Activated CD4-positive, alpha-beta T cell treated with anti-CD3 and anti-CD28 coated beads for 36 hours (primary cell): ENCODE measurements around the gene NUP93. TPM values are rescaled to one million over a fixed set of nuclear protein-coding genes. Genes with fewer than 3 reads are reported as not detected.
"Not testable (repeated sequence)": the region's sequence is repeated elsewhere in the genome, so short reads cannot be mapped to it uniquely, and the experiment has no call there.

Source experiments
- ATAC-seq: fragments of 200-7000 bp; cut with Tn5 transposase; one replicate; pipeline ENCODE4 v1.10.0; 2021; ENCODE audit warnings: mild to moderate bottlenecking, moderate library complexity
- CTCF ChIA-PET: fragments of 350-600 bp; sonication (Branson Sonifier 250); formaldehyde crosslinking; loops from one replicate; lab custom pipeline; 2021; ENCODE audit warnings: antibody characterized with exemption; lab: Charles Lee
- POLR2A ChIA-PET: fragments of 350-600 bp; sonication (Branson Sonifier 250); formaldehyde crosslinking; loops from one replicate; lab custom pipeline; 2021; ENCODE audit warnings: antibody characterized with exemption, inconsistent platforms; lab: Charles Lee
- DNase-seq: peaks from one replicate; pipeline ENCODE4 v3.0.0-alpha.2; 2020
- H3K27ac Mint-ChIP-seq: one replicate; pipeline ENCODE4 v1.8.0; 2021; ENCODE audit warnings: mixed read lengths
- H3K27me3 Mint-ChIP-seq: one replicate; pipeline ENCODE4 v1.8.0; 2021; ENCODE audit warnings: mixed read lengths
- H3K36me3 Mint-ChIP-seq: one replicate; pipeline ENCODE4 v1.8.0; 2021; ENCODE audit warnings: low read depth, mixed read lengths
- H3K4me1 Mint-ChIP-seq: one replicate; pipeline ENCODE4 v1.8.0; 2021; ENCODE audit warnings: mixed read lengths
- H3K4me3 Mint-ChIP-seq: one replicate; pipeline ENCODE4 v1.8.0; 2021; ENCODE audit warnings: mild to moderate bottlenecking, moderate library complexity, mixed read lengths
- H3K9me3 Mint-ChIP-seq: one replicate; pipeline ENCODE4 v1.8.0; 2021; ENCODE audit warnings: low read depth, mixed read lengths
- intact Hi-C, 2 experiments: fragments of 100-400 bp; cut with DNase I in 1 of 2; cut with micrococcal nuclease in 1 of 2; formaldehyde crosslinking; loops; one replicate each; pipeline versions ENCODE4 v1.14.2 to v1.15.1; 2022 to 2024; cut with DNase I, micrococcal nuclease
- total RNA-seq, 2 experiments: library from RNA; stranded (reverse); gene quantifications; one replicate each; pipeline ENCODE4 v1.2.3, GENCODE V29; 2021

The NUP93 gene
- total RNA-seq, 2 experiments from 2014 or later = 131 to 154 TPM

GRCh38 chr16:56880176-56880575 is 150.2 kb downstream of the NUP93 start:
- Mint-ChIP-seq H3K27me3 (no peaks in the 10 kb centered on the region), H3K27ac (no peak overlapping the region), H3K9me3 (no peaks in the 10 kb centered on the region), H3K4me3 (no peak overlapping the region), H3K4me1 (no peaks in the 10 kb centered on the region), H3K36me3 (no peaks in the 10 kb centered on the region)
- ChIA-PET CTCF (interaction anchor here (0.6 kb wide), 1 partner anchor 205 kb away, joined by 3 read pairs; no protein-coding TSS in a partner anchor), POLR2A (no interaction called here)
- DNase-seq = no peak
- no peak for ATAC-seq
- intact Hi-C loops = no loop called here

GRCh38 chr16:56880685-56881084 is 150.8 kb downstream of the NUP93 start:
- DNase-seq (no peak), ATAC-seq (no peak)
- intact Hi-C loops = no loop called here
- no peaks in the 10 kb centered on the region for H3K36me3 Mint-ChIP-seq
- no peak overlapping the region for H3K4me3 Mint-ChIP-seq
- CTCF ChIA-PET = no interaction called here
- H3K27me3 Mint-ChIP-seq = no peaks in the 10 kb centered on the region
- no peak overlapping the region for H3K27ac Mint-ChIP-seq
- H3K9me3 Mint-ChIP-seq = no peaks in the 10 kb centered on the region
- POLR2A ChIA-PET = no interaction called here
- no peaks in the 10 kb centered on the region for H3K4me1 Mint-ChIP-seq

- CTCF ChIA-PET = interaction anchor here (0.6 kb wide), 2 partner anchors 21 to 93 kb away, joined by 3 read pairs; no protein-coding TSS in a partner anchor
- intact Hi-C loops = no loop called here
These were observed 152.3 kb downstream of the NUP93 start for GRCh38 chr16:56882077-56882800.

GRCh38 chr16:56883586-56883985 is 153.7 kb downstream of the NUP93 start:
- ChIA-PET POLR2A (no interaction called here), CTCF (no interaction called here)
- Mint-ChIP-seq H3K27me3 (no peaks in the 10 kb centered on the region), H3K4me1 (no peaks in the 10 kb centered on the region), H3K9me3 (no peaks in the 10 kb centered on the region), H3K36me3 (no peaks in the 10 kb centered on the region), H3K27ac (no peak overlapping the region), H3K4me3 (no peak overlapping the region)
- DNase-seq (no peak), ATAC-seq (no peak)
- intact Hi-C loops = no loop called here

More at GRCh38 chr16:56882077-56882800, 152.3 kb downstream of the NUP93 start:
- H3K4me3 Mint-ChIP-seq = no peak overlapping the region
- H3K36me3 Mint-ChIP-seq = no peaks in the 10 kb centered on the region
- no peak overlapping the region for H3K27ac Mint-ChIP-seq
- POLR2A ChIA-PET = no interaction called here
- DNase-seq (no peak), ATAC-seq (no peak)
- H3K27me3 Mint-ChIP-seq = no peaks in the 10 kb centered on the region
- H3K4me1 Mint-ChIP-seq = no peaks in the 10 kb centered on the region
- H3K9me3 Mint-ChIP-seq = no peaks in the 10 kb centered on the region

- Mint-ChIP-seq H3K27me3 (no peaks in the 10 kb centered on the region), H3K4me3 (no peak overlapping the region), H3K4me1 (no peaks in the 10 kb centered on the region), H3K9me3 (no peaks in the 10 kb centered on the region), H3K27ac (no peak overlapping the region), H3K36me3 (no peaks in the 10 kb centered on the region)
- no peak for ATAC-seq
- intact Hi-C loops = no loop called here
- POLR2A ChIA-PET = no interaction called here
- DNase-seq = no peak
- CTCF ChIA-PET = no interaction called here
These were observed 154.2 kb downstream of the NUP93 start for GRCh38 chr16:56884026-56884582.

GRCh38 chr16:56884929-56885328 is 155.0 kb downstream of the NUP93 start:
- DNase-seq, H3K36me3 Mint-ChIP-seq, ATAC-seq, H3K4me3 Mint-ChIP-seq, H3K9me3 Mint-ChIP-seq, POLR2A ChIA-PET, intact Hi-C loops, H3K4me1 Mint-ChIP-seq, CTCF ChIA-PET, H3K27me3 Mint-ChIP-seq, H3K27ac Mint-ChIP-seq: not testable (repeated sequence)

- H3K4me3 Mint-ChIP-seq = no peak overlapping the region
- no peak for DNase-seq
- H3K27ac Mint-ChIP-seq = no peak overlapping the region
- ATAC-seq = no peak
- ChIA-PET CTCF (no interaction called here), POLR2A (no interaction called here)
- no peaks in the 10 kb centered on the region for H3K4me1 Mint-ChIP-seq
- intact Hi-C loops = no loop called here
- H3K36me3 Mint-ChIP-seq = no peaks in the 10 kb centered on the region
- no peaks in the 10 kb centered on the region for H3K27me3 Mint-ChIP-seq
- no peaks in the 10 kb centered on the region for H3K9me3 Mint-ChIP-seq
These were observed 155.7 kb downstream of the NUP93 start for GRCh38 chr16:56885446-56886162.

GRCh38 chr16:56886296-56886695 is 156.4 kb downstream of the NUP93 start:
- H3K4me1 Mint-ChIP-seq = no peaks in the 10 kb centered on the region
- H3K27ac Mint-ChIP-seq = no peak overlapping the region
- no peak overlapping the region for H3K4me3 Mint-ChIP-seq
- no peaks in the 10 kb centered on the region for H3K36me3 Mint-ChIP-seq
- CTCF ChIA-PET = no interaction called here
- no peaks in the 10 kb centered on the region for H3K9me3 Mint-ChIP-seq
- intact Hi-C loops = no loop called here
- ATAC-seq (no peak), DNase-seq (no peak)
- no peaks in the 10 kb centered on the region for H3K27me3 Mint-ChIP-seq
- POLR2A ChIA-PET = no interaction called here

GRCh38 chr16:56886826-56887225 is 156.9 kb downstream of the NUP93 start:
- no peaks in the 10 kb centered on the region for H3K9me3 Mint-ChIP-seq
- H3K36me3 Mint-ChIP-seq = no peaks in the 10 kb centered on the region
- ATAC-seq (no peak), DNase-seq (no peak)
- intact Hi-C loops = no loop called here
- ChIA-PET POLR2A (no interaction called here), CTCF (interaction anchor here (1.0 kb wide), 1 partner anchor 11 kb away, joined by 3 read pairs; no protein-coding TSS in a partner anchor)
- H3K4me1 Mint-ChIP-seq = no peaks in the 10 kb centered on the region
- H3K27ac Mint-ChIP-seq = no peak overlapping the region
- H3K4me3 Mint-ChIP-seq = no peak overlapping the region
- H3K27me3 Mint-ChIP-seq = no peaks in the 10 kb centered on the region

GRCh38 chr16:56888806-56889205 is 158.9 kb downstream of the NUP93 start:
- ChIA-PET CTCF (interaction anchor here (1.1 kb wide), 1 partner anchor 75 kb away, joined by 4 read pairs; no protein-coding TSS in a partner anchor), POLR2A (no interaction called here)
- ATAC-seq = no peak
- Mint-ChIP-seq H3K9me3 (no peaks in the 10 kb centered on the region), H3K4me1 (no peaks in the 10 kb centered on the region), H3K27ac (no peak overlapping the region), H3K4me3 (no peak overlapping the region), H3K27me3 (no peaks in the 10 kb centered on the region), H3K36me3 (no peaks in the 10 kb centered on the region)
- DNase-seq = no peak
- intact Hi-C loops = no loop called here

GRCh38 chr16:56889206-56889605 is 159.3 kb downstream of the NUP93 start:
- ChIA-PET CTCF (interaction anchor here (1.1 kb wide), 1 partner anchor 75 kb away, joined by 4 read pairs; no protein-coding TSS in a partner anchor), POLR2A (no interaction called here)
- Mint-ChIP-seq H3K4me1 (no peaks in the 10 kb centered on the region), H3K27me3 (no peaks in the 10 kb centered on the region), H3K4me3 (no peak overlapping the region), H3K9me3 (no peaks in the 10 kb centered on the region), H3K27ac (no peak overlapping the region), H3K36me3 (no peaks in the 10 kb centered on the region)
- DNase-seq (no peak), ATAC-seq (no peak)
- intact Hi-C loops = no loop called here
